Sigmoid colon (tissue), 4 donors: ENCODE results near the gene CYP2W1.

Source experiments
- POLR2AphosphoS5 ChIP-seq, 4 donors: sonication (generic); formaldehyde crosslinking; IDR thresholded peaks; one replicate each; pipeline ENCODE4 v1.6.1; 2017; ENCODE audit warnings: antibody characterized with exemption in 4 of 4
- TF ChIP-seq, protein P1 (sequence below), 4 experiments: fragments of 450-650 bp in 3 of 4; fragments of 200-600 bp in 1 of 4; IDR thresholded peaks; one replicate each; pipeline ENCODE4 v1.5.1; 2016 to 2019; ENCODE audit warnings: antibody characterized with exemption in 4 of 4, mild to moderate bottlenecking in 3 of 4, moderate library complexity in 2 of 4

GRCh38 chr7:981793-982510, 1.0 kb upstream of the CYP2W1 start:
- TF ChIP-seq, protein P1, sequence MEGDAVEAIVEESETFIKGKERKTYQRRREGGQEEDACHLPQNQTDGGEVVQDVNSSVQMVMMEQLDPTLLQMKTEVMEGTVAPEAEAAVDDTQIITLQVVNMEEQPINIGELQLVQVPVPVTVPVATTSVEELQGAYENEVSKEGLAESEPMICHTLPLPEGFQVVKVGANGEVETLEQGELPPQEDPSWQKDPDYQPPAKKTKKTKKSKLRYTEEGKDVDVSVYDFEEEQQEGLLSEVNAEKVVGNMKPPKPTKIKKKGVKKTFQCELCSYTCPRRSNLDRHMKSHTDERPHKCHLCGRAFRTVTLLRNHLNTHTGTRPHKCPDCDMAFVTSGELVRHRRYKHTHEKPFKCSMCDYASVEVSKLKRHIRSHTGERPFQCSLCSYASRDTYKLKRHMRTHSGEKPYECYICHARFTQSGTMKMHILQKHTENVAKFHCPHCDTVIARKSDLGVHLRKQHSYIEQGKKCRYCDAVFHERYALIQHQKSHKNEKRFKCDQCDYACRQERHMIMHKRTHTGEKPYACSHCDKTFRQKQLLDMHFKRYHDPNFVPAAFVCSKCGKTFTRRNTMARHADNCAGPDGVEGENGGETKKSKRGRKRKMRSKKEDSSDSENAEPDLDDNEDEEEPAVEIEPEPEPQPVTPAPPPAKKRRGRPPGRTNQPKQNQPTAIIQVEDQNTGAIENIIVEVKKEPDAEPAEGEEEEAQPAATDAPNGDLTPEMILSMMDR (IDR thresholded peaks at IDR 0.05): no peak
- no peak for TF ChIP-seq POLR2AphosphoS5 (IDR thresholded peaks at IDR 0.05)
